HuH-7 (cell line): Measurements from ENCODE around the gene MOB4.

ENCODE experiments used
- DNase-seq: peaks from one replicate; pipeline ENCODE4 v3.0.0; 2011; ENCODE audit warnings: low spot score

The MOB4 gene

DNA sequence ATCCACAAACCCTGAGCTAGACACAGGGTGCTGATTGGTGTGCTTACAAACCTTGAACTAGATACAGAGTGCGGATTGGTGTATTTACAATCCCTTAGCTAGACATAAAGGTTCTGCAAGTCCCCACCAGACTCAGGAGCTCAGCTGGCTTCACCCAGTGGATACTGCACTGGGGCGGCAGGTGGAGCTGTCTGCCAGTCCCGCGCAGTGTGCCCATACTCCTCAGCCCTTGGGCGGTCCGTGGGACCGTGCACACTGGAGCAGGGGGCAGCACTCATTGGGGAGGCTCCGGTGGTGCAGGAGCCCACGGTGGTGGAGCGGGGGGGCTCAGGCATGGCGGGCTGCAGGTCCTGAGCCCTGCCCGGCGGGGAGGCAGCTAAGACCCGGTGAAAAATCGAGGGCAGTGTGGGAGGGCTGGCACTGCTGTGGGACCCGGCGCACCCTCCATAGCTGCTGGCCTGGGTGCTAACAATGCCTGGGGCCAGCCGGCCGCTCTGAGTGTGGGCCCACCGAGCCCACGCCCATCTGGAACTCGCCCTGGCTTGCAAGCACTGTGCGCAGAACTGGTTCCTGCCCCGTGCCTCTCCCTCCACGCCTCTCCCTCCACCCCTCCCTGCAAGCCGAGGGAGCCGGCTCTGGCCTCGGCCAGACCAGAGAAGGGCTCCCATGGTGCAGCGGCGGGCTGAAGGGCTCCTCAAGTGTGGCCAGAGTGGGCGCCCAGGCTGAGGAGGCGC lies 75.6 kb downstream of the MOB4 start:
- no peak for DNase-seq

DNA sequence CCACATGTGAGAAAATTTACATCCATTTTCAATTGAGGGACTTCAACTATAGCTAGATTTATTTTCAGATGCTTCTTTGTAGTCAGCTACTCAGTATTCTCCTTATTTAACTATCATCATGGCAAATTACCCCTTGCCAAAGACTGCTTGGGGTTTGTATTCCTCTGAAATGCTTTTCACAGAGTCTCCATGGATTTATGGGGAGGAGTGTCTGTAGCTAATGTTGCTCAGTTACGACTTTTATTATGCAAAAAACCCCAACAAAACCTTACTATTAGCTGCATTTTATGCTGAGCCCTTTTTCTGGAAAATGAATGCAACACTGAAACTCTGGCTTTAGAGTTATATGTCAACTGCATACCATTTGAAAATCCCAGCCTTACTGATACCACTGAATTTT lies 80.9 kb downstream of the MOB4 start:
- no peak for DNase-seq

DNA sequence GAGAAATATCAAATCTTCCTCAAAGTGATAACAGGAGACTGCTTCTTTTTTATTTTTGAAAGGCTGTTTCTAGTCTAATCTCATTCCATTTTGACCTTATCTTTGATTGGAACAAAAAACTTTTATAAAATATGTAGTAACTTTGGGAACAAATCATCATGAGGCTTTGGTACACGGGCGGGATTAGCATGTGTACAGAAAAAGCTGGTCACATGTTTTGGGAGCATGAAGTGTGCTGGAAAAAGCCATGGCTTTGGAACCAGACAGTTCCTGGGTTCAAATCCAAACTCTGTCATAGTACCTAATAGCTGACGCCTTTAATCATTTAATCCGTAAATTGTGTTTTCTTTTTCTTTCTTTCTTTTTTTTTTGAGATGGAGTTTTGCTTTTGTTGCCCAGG lies 81.3 kb downstream of the MOB4 start:
- DNase-seq, result no peak

DNA sequence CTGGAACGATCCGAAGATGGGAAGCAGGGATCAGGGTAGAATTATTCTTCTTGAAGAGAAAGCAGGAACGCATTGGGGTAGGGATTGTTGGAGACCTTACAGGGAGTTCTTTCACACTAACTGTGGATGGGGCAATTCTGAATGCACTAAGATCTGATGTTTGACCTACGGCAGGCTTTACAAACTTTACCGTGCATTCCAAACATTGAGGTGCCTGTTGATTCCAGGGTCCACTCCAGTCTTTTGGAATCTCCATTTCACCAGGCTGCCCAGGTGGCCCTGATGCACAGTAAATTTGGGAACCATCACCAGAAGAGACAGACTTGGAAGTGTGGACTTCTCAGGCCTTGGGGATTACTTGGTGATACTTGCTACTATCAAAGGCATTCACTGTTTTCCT lies 82.6 kb downstream of the MOB4 start:
- no peak for DNase-seq

DNA sequence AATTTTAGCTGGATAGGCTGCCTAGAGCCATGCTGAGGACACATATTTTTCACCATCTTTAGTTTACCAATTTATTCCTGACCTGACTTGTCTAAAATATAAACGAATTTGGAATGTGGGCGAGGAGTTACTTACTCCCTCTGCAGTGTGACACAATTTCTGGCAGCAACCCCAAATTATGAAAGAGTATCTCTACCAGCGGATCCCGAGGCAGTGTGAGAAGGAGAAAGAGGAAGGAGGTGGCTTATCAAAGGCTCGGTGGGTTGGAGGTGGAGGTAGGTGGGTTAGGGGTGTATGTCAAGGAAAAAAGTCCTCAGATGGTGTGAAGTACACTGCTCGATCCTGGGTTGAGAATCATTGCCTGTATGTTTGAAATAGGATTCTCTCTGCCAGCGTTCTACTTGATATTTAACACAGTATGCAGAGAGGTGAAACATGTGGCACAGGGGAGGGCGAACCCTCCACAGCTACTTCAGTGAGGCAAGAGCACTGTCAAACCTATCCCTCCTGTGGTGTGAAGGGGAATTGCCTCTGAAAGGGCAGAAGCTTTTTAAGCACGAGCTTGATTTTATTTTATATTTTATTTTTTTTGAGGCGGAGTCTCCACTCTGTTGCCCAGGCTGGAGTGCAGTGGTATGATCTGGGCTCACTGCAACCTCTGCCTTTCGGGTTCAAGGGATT lies 83.6 kb downstream of the MOB4 start:
- peak; percentile 56 for DNase-seq

DNA sequence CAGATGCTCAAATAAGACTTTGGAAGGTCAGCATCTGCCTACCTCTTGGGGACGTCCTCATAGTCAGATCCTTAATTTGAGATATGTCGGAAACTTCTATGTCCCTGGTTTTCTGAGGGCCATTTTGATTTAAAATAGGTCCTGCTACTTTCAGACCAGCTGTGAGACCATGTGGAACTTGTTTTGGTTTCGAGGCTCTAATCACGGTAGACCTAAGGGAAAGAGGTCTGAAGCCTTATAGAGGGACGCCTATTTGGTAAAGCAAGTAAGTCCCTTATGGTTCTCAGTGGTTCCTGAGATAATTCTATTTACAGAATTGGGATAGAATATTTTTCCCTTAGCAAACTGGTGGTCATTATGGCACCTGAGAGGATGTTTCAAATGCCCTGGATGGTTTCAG lies 84.4 kb downstream of the MOB4 start:
- no peak for DNase-seq

DNA sequence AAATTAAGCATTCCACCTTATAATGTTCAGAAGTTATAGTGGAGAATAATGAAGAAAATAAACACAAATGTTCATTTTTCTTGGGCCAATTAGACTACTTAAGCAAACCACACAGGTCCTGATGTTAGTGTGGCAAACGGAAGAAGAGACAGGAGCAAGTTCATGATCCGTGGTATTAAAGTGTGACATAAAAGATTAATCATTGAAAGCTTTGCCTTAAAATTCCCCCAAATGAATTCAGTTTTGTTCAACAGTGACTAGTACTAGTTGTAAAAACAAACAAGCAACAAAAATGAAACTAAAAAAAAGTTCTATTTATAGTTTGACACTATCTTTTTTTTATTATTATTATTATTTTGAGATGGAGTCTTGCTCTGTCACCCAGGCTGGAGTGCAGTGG lies 85.9 kb downstream of the MOB4 start:
- no peak for DNase-seq
